Subcutaneous abdominal adipose tissue (tissue), 5 donors: ENCODE results near the gene TSPO.

Experiments
- H3K27ac ChIP-seq: one replicate; pipeline ENCODE4 v1.7.0; 2013; ENCODE audit warnings: low read depth, mild to moderate bottlenecking, inconsistent platforms, low read length, moderate library complexity
- H3K27me3 ChIP-seq, 5 donors: one replicate each; pipeline ENCODE4 v1.7.0; 2013; ENCODE audit warnings: low read length in 5 of 5, inconsistent platforms in 1 of 5; ENCODE audit not compliant: control insufficient read depth in 5 of 5, insufficient read depth in 4 of 5
- H3K36me3 ChIP-seq, 5 donors: one replicate each; pipeline ENCODE4 v1.7.0; 2013; ENCODE audit warnings: low read length in 5 of 5; ENCODE audit not compliant: control insufficient read depth in 5 of 5, insufficient read depth in 5 of 5
- H3K4me1 ChIP-seq, 5 donors: one replicate each; pipeline ENCODE4 v1.7.0; 2013; ENCODE audit warnings: low read length in 5 of 5, mild to moderate bottlenecking in 3 of 5, moderate library complexity in 1 of 5; ENCODE audit not compliant: control insufficient read depth in 5 of 5, insufficient read depth in 5 of 5
- H3K4me3 ChIP-seq, 5 donors: one replicate each; pipeline ENCODE4 v1.7.0; 2013; ENCODE audit warnings: low read length in 5 of 5, low read depth in 1 of 5
- H3K9ac ChIP-seq, 5 donors: one replicate each; pipeline ENCODE4 v1.7.0; 2013; ENCODE audit warnings: low read length in 5 of 5, mild to moderate bottlenecking in 4 of 5, moderate library complexity in 3 of 5
- H3K9me3 ChIP-seq, 5 donors: one replicate each; pipeline ENCODE4 v1.7.0; 2013; ENCODE audit warnings: low read length in 5 of 5; ENCODE audit not compliant: control insufficient read depth in 5 of 5
- donor health status: healthy.
- donor health status: healthy.
- donor health status: healthy.
- donor health status: healthy.
- donor health status: healthy.

Gene TSPO

DNA sequence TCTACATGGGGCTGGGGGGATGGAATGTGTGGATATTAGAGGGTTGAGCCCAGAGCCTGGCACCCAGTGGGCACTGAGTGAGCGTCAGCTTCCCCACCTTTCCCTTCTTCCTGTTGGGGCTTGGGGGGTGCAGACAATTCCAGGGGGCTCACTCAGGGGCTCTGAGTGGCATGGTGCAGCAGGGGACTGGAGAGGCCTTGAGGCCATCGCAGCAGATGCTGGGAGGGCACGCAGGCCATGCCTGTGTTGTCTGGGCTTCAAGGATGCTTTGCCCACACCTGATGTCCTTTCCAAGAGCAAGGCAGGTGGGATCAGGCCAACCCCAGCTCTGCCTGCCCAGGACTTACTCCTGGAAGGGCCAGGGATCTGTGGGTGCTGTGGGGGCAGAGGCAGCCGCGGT is 46.8 kb downstream of the TSPO start:
- Histone ChIP-seq H3K4me1 (no peaks in the 10 kb centered on the region), H3K36me3 (no peaks in the 10 kb centered on the region), H3K9ac (no peak overlapping the region), H3K9me3 (no peaks in the 10 kb centered on the region), H3K4me3 (no peak overlapping the region), H3K27me3 (peaks cover 11 to 28% (median 21%) of the 10 kb centered on the region in 5 donors), H3K27ac (no peak overlapping the region)

DNA sequence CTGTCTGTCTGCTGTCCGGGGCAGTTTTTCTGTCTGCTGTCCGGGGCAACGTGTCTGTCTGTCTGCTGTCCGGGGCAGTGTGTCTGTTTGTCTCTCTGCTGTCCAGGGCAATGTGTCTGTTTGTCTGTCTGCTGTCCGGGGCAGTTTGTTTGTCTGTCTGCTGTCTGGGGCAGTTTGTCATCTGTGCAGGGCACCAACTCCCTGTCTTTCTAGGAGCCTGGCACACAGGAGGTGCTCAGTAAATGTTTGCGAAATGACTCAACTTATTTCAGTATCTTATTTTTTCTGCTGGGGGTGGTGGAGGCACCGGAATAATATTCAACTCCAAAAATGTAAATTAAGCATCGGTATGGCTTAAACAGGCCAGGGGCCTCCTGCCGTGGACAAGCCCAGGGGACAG is 47.6 kb downstream of the TSPO start:
- no peak overlapping the region for H3K4me3 ChIP-seq
- H3K9me3 ChIP-seq: no peaks in the 10 kb centered on the region
- H3K36me3 ChIP-seq: no peaks in the 10 kb centered on the region
- H3K27ac ChIP-seq: no peak overlapping the region
- no peak overlapping the region for H3K9ac ChIP-seq
- peaks cover 11 to 28% (median 21%) of the 10 kb centered on the region in 5 donors for H3K27me3 ChIP-seq
- no peaks in the 10 kb centered on the region for H3K4me1 ChIP-seq

DNA sequence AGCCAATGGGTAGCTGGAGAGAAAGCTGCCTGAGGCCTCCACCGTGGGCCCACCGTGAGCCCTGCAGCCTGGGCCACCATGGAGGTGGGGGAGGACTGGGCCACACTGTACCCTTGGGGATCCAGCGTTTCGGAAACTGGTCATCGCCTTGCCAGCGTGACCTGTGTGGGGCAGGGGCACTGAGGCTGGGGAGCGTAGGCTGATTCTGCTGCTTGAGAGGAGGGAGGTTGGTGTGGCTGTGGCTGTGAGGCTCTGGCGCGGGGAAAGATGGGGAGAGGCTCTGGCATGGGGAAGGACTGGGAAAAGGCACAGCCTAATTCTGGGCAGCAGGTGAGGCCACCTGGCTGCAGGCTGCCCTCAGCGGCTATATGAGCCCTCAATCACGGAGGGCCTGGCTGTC is 48.2 kb downstream of the TSPO start:
- H3K9ac ChIP-seq: no peak overlapping the region
- no peaks in the 10 kb centered on the region for H3K4me1 ChIP-seq
- no peak overlapping the region for H3K27ac ChIP-seq
- peaks cover 11 to 28% (median 21%) of the 10 kb centered on the region in 5 donors for H3K27me3 ChIP-seq
- no peaks in the 10 kb centered on the region for H3K36me3 ChIP-seq
- H3K9me3 ChIP-seq: no peaks in the 10 kb centered on the region
- no peak overlapping the region for H3K4me3 ChIP-seq

DNA sequence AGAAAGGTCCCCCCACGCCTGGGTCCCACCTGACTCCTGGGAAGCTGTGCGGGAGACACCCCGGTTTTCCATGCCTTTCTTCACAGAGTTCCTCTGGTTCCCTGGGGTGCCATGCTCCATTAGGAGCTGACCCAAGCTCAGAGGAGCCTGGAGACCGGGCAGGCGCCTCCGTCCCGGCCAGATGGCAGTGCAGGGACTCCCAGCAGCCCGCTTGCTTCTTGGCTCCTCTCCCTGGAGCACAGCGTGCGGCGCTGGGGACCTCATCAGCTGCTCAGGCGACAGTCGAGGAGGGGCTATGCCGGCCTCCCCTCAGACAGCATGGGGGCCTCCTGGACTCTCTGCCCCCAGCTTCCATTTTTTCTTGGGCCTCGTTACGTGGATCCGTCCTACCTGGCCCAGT is 48.7 kb downstream of the TSPO start:
- H3K27ac ChIP-seq: no peak overlapping the region
- no peaks in the 10 kb centered on the region for H3K4me1 ChIP-seq
- no peaks in the 10 kb centered on the region for H3K36me3 ChIP-seq
- no peaks in the 10 kb centered on the region for H3K9me3 ChIP-seq
- H3K4me3 ChIP-seq: no peak overlapping the region
- peaks cover 11 to 28% (median 21%) of the 10 kb centered on the region in 5 donors for H3K27me3 ChIP-seq
- no peak overlapping the region for H3K9ac ChIP-seq

DNA sequence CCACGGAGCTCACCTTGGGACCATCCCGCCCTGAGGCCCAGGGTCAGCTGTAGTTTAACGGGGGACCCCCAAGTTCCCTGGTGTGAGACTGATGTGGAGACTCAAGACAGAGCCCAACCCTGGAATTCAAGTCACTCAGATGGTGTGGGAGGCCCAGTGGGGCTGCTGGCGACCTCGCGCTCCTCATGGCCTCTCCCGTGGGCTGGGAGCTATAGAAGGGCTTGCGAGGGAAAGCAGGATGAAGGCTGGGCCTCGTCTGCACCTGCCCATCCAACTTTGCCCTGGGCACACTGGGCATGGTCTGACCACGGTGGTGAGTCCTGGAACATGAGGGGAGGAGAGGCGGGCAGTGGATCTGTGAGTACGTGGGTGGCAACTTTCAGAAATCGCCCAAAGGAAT is 49.2 kb downstream of the TSPO start:
- no peaks in the 10 kb centered on the region for H3K9me3 ChIP-seq
- no peak overlapping the region for H3K4me3 ChIP-seq
- H3K27ac ChIP-seq: no peak overlapping the region
- H3K9ac ChIP-seq: no peak overlapping the region
- no peaks in the 10 kb centered on the region for H3K36me3 ChIP-seq
- peaks cover 11 to 25% (median 21%) of the 10 kb centered on the region in 5 donors for H3K27me3 ChIP-seq
- no peaks in the 10 kb centered on the region for H3K4me1 ChIP-seq

DNA sequence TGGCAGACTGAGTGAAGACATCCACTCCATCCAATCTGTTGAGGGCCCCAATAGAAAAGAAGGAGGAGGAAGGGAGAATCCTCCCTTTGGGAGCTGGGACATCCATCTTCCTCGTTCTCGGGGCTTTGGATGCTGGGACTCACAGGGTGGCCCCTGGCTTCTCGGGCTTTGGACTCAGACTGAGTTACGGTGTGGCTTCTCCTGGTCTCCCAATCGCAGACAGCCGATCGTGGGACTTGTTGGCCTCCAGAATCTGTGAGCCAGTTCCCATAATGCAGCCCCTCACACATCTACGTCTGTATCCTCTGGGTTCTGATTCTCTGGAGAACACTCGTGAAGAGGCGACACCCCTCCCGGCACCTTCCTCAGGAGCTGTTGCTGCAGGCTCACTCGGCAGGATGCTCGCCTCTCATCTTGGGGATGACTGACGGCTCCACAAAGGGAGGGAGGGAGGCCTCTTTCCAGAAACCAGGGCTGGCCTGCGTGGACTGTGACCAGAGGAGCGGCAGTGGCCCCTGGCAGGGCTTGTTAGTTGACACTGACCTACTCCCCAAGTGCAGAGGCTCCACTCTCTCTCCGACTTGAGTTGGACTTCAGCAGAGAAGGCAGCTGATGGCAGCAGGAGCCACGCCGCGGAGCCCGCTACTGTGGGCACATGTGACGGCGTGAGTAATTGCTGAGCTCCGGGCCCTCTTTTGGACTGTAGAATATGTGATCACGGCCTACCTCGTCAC is 50.3 kb downstream of the TSPO start:
- Histone ChIP-seq H3K4me3 (no peak overlapping the region), H3K36me3 (no peaks in the 10 kb centered on the region), H3K27me3 (peaks cover 11 to 26% (median 23%) of the 10 kb centered on the region in 5 donors), H3K9ac (no peak overlapping the region), H3K27ac (no peak overlapping the region), H3K9me3 (no peaks in the 10 kb centered on the region), H3K4me1 (peaks cover 0 to 5% (median 0%) of the 10 kb centered on the region in 5 donors)

DNA sequence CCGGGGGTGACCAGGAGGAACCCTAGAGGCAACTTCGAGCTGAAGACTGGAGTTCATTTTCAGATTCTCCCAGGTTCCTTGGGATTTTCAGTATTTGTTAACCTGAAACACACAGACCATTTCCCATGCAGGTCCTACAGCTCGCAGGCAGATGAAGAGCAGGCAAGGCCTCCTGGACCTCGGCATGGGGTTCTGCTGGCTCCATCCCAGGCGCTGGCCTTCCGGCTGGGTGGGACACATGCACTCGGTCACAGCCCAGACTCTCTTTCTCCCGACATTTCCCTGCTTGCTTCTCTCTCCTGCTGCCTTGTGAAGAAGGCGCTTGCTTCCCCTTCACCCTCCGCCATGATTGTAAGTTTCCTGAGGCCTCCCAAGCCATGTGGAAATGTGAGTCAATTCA is 51.0 kb downstream of the TSPO start:
- H3K36me3 ChIP-seq: no peaks in the 10 kb centered on the region
- H3K9me3 ChIP-seq: no peaks in the 10 kb centered on the region
- no peak overlapping the region for H3K9ac ChIP-seq
- H3K4me3 ChIP-seq: no peak overlapping the region
- peaks cover 10 to 22% (median 22%) of the 10 kb centered on the region in 5 donors for H3K27me3 ChIP-seq
- H3K4me1 ChIP-seq: peaks cover 0 to 7% (median 0%) of the 10 kb centered on the region in 5 donors
- H3K27ac ChIP-seq: no peak overlapping the region

DNA sequence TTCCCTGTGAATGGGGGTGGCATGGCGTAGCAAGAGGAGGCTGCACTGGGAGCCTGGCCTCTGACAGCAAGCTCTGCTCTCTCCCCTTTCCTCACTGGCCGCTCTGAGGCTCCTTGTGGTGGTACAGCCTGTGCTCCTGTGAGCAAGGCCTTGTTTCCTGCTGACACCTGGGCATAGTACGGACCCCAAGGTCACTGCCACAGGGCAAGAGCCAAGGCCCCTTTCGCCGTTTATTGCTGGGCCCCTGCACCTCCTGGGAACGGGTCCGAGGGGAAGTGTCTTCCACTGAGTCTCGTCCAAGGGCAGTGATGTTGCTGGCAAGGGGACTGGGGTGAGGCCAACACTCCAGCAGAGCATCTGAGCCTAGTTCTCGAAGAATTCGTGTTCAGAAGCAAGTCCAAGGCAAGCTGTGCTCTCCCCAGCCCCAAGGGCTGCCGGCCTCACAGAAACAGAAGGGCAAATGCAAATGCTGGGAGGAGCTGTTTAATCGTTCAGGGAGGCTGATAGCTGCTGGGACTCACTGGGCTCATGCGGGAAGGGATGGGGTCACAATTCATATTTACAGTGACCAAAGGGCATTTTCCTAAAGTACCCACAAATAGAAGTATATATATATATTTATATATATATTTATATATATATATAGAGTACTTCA is 51.5 kb downstream of the TSPO start:
- H3K9me3 ChIP-seq: no peaks in the 10 kb centered on the region
- H3K4me1 ChIP-seq: peaks cover 0 to 7% (median 0%) of the 10 kb centered on the region in 5 donors
- no peak overlapping the region for H3K9ac ChIP-seq
- H3K27ac ChIP-seq: no peak overlapping the region
- H3K27me3 ChIP-seq: peaks cover 5 to 22% (median 21%) of the 10 kb centered on the region in 5 donors
- no peaks in the 10 kb centered on the region for H3K36me3 ChIP-seq
- H3K4me3 ChIP-seq: no peak overlapping the region

DNA sequence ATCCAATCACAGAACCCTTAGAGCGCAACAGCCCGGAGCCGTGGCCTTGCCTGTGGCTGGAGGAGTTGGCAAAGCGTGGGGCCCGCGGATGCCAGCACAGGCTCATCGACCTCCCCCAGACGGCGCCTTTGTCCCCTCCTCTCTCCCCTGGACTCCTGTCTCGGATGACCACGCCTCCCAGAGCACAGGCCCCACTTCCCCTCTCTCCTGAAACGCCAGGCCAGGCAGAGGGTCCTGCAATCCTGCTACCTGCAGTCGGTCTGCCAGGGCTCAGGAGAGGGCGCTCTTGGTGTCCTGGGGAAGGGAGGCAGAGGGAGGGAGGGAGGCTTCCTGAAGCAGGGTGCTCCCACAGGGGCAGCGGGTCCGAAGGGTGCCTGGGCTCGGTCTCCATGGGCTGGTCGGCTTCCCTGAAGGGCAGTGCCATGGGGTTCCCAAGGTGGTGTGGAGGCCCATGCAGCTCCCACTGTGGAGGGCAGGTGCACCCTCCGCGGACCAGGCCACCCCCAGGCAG is 52.2 kb downstream of the TSPO start:
- Histone ChIP-seq H3K9ac (no peak overlapping the region), H3K4me1 (peaks cover 0 to 7% (median 0%) of the 10 kb centered on the region in 5 donors)

DNA sequence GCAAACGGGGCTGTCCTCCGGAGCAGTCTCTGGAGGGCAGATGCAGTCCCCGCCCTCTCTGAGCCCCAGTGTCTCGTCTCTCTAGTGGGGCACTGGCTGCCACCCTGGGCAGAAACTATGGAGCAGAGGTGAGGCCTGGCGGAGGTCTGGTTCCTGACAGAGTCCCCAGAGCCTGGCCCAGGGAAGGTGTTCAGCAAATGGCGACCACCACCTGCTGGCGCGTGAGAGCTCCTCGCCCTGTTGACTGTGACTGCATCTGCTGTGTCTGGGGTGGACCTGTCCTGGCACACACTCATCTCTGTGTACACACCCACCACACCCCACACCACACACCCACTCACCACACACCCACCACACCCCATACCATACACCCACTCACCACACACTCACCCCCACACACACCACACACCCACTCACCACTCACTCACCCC is 53.9 kb downstream of the TSPO start:
- H3K4me3 ChIP-seq: no peak overlapping the region
- no peaks in the 10 kb centered on the region for H3K9me3 ChIP-seq
- no peak overlapping the region for H3K9ac ChIP-seq
- H3K36me3 ChIP-seq: no peaks in the 10 kb centered on the region
- H3K27ac ChIP-seq: no peak overlapping the region
- peaks cover 0 to 16% (median 9%) of the 10 kb centered on the region in 5 donors for H3K27me3 ChIP-seq
- peaks cover 0 to 7% (median 0%) of the 10 kb centered on the region in 5 donors for H3K4me1 ChIP-seq

More for the DNA sequence above, 52.2 kb downstream of the TSPO start:
- no peaks in the 10 kb centered on the region for H3K9me3 ChIP-seq
- no peak overlapping the region for H3K4me3 ChIP-seq
- H3K27ac ChIP-seq: no peak overlapping the region
- peaks cover 5 to 20% (median 17%) of the 10 kb centered on the region in 5 donors for H3K27me3 ChIP-seq
- H3K36me3 ChIP-seq: no peaks in the 10 kb centered on the region
